NCI-H2227 (cell line): ENCODE results near the gene AFF3.
A peak's percentile ranks its signal among the peaks of the same experiment; 100 is the strongest.

ENCODE experiments used
- DNase-seq: peaks from one replicate; lab custom pipeline; 2025; ENCODE audit not compliant: unreplicated experiment; lab: John Stamatoyannopoulos, UW

AFF3 gene

GRCh38 chr2:99836690-99837605 is 305.4 kb downstream of the AFF3 start:
- DNase-seq = no peak

GRCh38 chr2:99834426-99834825 is 308.0 kb downstream of the AFF3 start:
- no peak for DNase-seq

GRCh38 chr2:99833586-99834201 is 308.7 kb downstream of the AFF3 start:
- no peak for DNase-seq

GRCh38 chr2:99832926-99833325 is 309.5 kb downstream of the AFF3 start:
- DNase-seq = no peak

- no peak for DNase-seq
These were observed 310.6 kb downstream of the AFF3 start for GRCh38 chr2:99831772-99832171.

- no peak for DNase-seq
These were observed 314.9 kb downstream of the AFF3 start for GRCh38 chr2:99827296-99827999.

GRCh38 chr2:99825630-99826029 is 316.8 kb downstream of the AFF3 start:
- no peak for DNase-seq

GRCh38 chr2:99824758-99825157 is 317.6 kb downstream of the AFF3 start:
- DNase-seq = no peak

- DNase-seq = peak; percentile 41
These were observed 319.7 kb downstream of the AFF3 start for GRCh38 chr2:99822474-99823207.

GRCh38 chr2:99821984-99822383 is 320.4 kb downstream of the AFF3 start:
- no peak for DNase-seq

GRCh38 chr2:99821572-99821971 is 320.8 kb downstream of the AFF3 start:
- DNase-seq = no peak

- DNase-seq = no peak
These were observed 321.4 kb downstream of the AFF3 start for GRCh38 chr2:99821039-99821438.

- no peak for DNase-seq
These were observed 322.6 kb downstream of the AFF3 start for GRCh38 chr2:99819766-99820165.

- DNase-seq = no peak
These were observed 323.5 kb downstream of the AFF3 start for GRCh38 chr2:99818842-99819241.

- no peak for DNase-seq
These were observed 325.5 kb downstream of the AFF3 start for GRCh38 chr2:99816908-99817307.

- DNase-seq = no peak
These were observed 330.0 kb downstream of the AFF3 start for GRCh38 chr2:99812426-99812825.

- no peak for DNase-seq
These were observed 330.8 kb downstream of the AFF3 start for GRCh38 chr2:99811544-99811943.

GRCh38 chr2:99810225-99810624 is 332.2 kb downstream of the AFF3 start:
- no peak for DNase-seq

GRCh38 chr2:99809259-99809900 is 333.0 kb downstream of the AFF3 start:
- no peak for DNase-seq

- no peak for DNase-seq
These were observed 333.8 kb downstream of the AFF3 start for GRCh38 chr2:99808361-99809200.
